Common myeloid progenitor, CD34-positive (primary cell): Measurements from ENCODE around the gene GINS3.
A peak's percentile ranks its signal among the peaks of the same experiment; 100 is the strongest.

ENCODE experiments used
- CTCF ChIA-PET: fragments of 350-600 bp; sonication (Branson Sonifier 250); formaldehyde crosslinking; loops from one replicate; lab custom pipeline; 2021; ENCODE audit warnings: antibody characterized with exemption; lab: Charles Lee
- POLR2A ChIA-PET: fragments of 350-600 bp; sonication (Branson Sonifier 250); formaldehyde crosslinking; loops from one replicate; lab custom pipeline; 2021; ENCODE audit warnings: antibody characterized with exemption; lab: Charles Lee
- DNase-seq, 3 donors: peaks; one replicate each; pipeline versions ENCODE4 v3.0.0 to v3.0.0-alpha.2; 2013
- H3K27ac ChIP-seq, 2 experiments: 1 replicate in 1 of 2; 2 replicates in 1 of 2; pipeline ENCODE4 v1.7.0; 2013; ENCODE audit warnings: inconsistent platforms in 2 of 2, low read length in 2 of 2, mild to moderate bottlenecking in 2 of 2, low read depth in 1 of 2, moderate library complexity in 1 of 2; ENCODE audit not compliant: severe bottlenecking in 2 of 2, insufficient read depth in 1 of 2, poor library complexity in 1 of 2
- H3K27me3 ChIP-seq, 5 experiments: replicated peaks in 2 of 5; 1 replicate in 3 of 5; 2 replicates in 2 of 5; pipeline versions ENCODE4 v1.6.1 to v1.7.0; 2013; ENCODE audit warnings: low read length in 4 of 5, mild to moderate bottlenecking in 2 of 5, moderate library complexity in 2 of 5, inconsistent platforms in 1 of 5; ENCODE audit not compliant: insufficient read depth in 5 of 5, control insufficient read depth in 4 of 5
- H3K36me3 ChIP-seq, 4 experiments: 1 replicate in 2 of 4; 2 replicates in 2 of 4; pipeline versions ENCODE4 v1.6.1 to v1.7.0; 2013; ENCODE audit warnings: low read length in 3 of 4, control low read depth in 1 of 4, mild to moderate bottlenecking in 1 of 4; ENCODE audit not compliant: control insufficient read depth in 4 of 4, insufficient read depth in 4 of 4
- H3K4me1 ChIP-seq, 4 experiments: 1 replicate in 3 of 4; 2 replicates in 1 of 4; pipeline versions ENCODE4 v1.6.1 to v1.7.1; 2013; ENCODE audit warnings: low read length in 3 of 4, mild to moderate bottlenecking in 3 of 4, control low read depth in 1 of 4, inconsistent platforms in 1 of 4, moderate library complexity in 1 of 4; ENCODE audit not compliant: control insufficient read depth in 4 of 4, insufficient read depth in 4 of 4; ENCODE audit errors: control extremely low read depth in 1 of 4
- H3K4me3 ChIP-seq, 7 experiments: 1 replicate in 4 of 7; 2 replicates in 3 of 7; pipeline versions ENCODE4 v1.5.1 to v1.7.0; 2013; ENCODE audit warnings: mild to moderate bottlenecking in 7 of 7, low read length in 6 of 7, moderate library complexity in 6 of 7, inconsistent platforms in 2 of 7, low read depth in 2 of 7, control low read depth in 1 of 7; ENCODE audit not compliant: insufficient read depth in 4 of 7, control insufficient read depth in 1 of 7; ENCODE audit errors: extremely low read depth in 1 of 7
- H3K9me3 ChIP-seq, 5 experiments: 1 replicate in 4 of 5; 2 replicates in 1 of 5; pipeline versions ENCODE4 v1.6.1 to v1.7.1; 2013; ENCODE audit warnings: low read length in 4 of 5, mild to moderate bottlenecking in 2 of 5, inconsistent platforms in 1 of 5, low read depth in 1 of 5, moderate library complexity in 1 of 5; ENCODE audit not compliant: control insufficient read depth in 4 of 5, insufficient read depth in 2 of 5; ENCODE audit errors: control extremely low read depth in 1 of 5
- WGBS: methylation state at CpG from one replicate; pipeline ENCODE4 v1.1.5; 2013; ENCODE audit not compliant: insufficient coverage; 5-methylcytosine and 5-hydroxymethylcytosine counted together

The GINS3 gene

DNA sequence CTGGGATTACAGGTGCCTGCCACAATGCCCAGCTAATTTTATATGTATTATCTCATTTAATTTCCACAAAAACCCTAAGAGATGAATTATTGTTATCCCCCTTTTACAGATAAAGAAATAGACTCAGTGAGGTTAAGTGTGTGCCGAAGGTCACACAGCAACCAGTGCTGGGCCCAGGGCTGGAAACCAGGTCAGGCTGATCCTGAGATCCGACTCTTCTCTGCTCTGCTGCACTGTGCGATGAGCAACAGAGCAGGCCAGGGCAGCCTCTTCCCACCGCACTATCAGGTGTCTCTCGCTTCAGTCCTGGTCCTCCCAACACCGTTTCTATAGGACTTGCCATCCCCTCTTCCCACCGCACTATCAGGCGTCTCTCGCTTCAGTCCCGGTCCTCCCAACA is 24.8 kb downstream of the GINS3 start:
- Histone ChIP-seq H3K4me1 (peaks cover 0 to 3% (median 0%) of the 10 kb centered on the region in 4 experiments), H3K36me3 (no peaks in the 10 kb centered on the region), H3K27ac (no peak overlapping the region), H3K9me3 (no peaks in the 10 kb centered on the region), H3K27me3 (peaks cover 0 to 22% (median 8%) of the 10 kb centered on the region in 5 experiments), H3K4me3 (no peak overlapping the region)
- 94% methylated on average over 10 of the region's 10 CpGs for WGBS
- ChIA-PET POLR2A (interaction anchor here (0.5 kb wide), 1 partner anchor 194 kb away, joined by 3 read pairs; no protein-coding TSS in a partner anchor), CTCF (no interaction called here)
- DNase-seq: no peak

DNA sequence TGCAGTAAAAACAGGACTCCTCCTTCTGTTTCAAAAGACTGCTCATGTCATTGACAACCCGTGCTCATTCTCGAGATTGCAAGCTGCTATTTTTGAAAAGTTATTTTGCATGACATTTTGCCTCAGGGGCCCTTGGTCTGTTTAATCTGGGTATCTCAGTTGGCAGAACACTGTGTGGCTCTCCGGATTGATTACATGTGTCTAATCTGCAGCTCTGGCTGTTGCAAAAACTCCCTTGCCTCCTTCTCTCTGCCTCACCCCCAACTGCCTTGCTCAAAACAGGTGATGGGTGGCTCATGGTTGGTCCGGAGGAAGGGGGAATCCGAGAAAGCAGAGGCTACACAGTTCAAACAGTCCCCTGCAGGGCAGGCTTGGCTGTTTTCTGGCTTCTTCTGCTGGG is 25.3 kb downstream of the GINS3 start:
- Histone ChIP-seq H3K36me3 (no peaks in the 10 kb centered on the region), H3K9me3 (no peaks in the 10 kb centered on the region), H3K27me3 (peaks cover 0 to 26% (median 11%) of the 10 kb centered on the region in 5 experiments), H3K4me3 (no peak overlapping the region), H3K27ac (no peak overlapping the region), H3K4me1 (peaks cover 0 to 3% (median 0%) of the 10 kb centered on the region in 4 experiments)
- CTCF ChIA-PET: no interaction called here
- WGBS: 100% methylated on average over 3 of the region's 5 CpGs
- POLR2A ChIA-PET: no interaction called here
- DNase-seq: peak in 1 of 3 donors; percentile 26

DNA sequence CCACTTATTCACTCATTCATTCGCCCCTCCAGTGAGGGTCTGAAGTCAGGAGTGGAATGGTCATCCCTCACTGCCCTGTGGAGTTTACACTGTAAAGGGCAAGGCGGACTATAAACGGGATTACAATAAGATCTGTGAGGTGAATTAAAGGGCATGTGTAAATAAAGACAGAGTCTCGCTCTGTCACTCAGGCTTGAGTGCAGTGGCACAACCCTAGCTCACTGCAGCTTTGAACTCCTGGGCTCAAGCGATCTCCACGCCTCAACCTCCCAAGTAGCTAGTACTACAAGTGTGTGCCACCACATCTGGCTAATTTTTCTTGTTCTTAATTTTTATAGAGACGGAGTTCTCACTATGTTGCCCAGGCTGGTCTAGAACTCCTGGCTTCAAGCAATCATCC is 25.8 kb downstream of the GINS3 start:
- peaks cover 0 to 3% (median 0%) of the 10 kb centered on the region in 4 experiments for H3K4me1 ChIP-seq
- H3K4me3 ChIP-seq: no peak overlapping the region
- no peak overlapping the region for H3K27ac ChIP-seq
- ChIA-PET POLR2A (no interaction called here), CTCF (no interaction called here)
- no peaks in the 10 kb centered on the region for H3K9me3 ChIP-seq
- H3K27me3 ChIP-seq: peaks cover 0 to 30% (median 14%) of the 10 kb centered on the region in 5 experiments
- no peak for DNase-seq
- H3K36me3 ChIP-seq: no peaks in the 10 kb centered on the region
- 92% methylated on average over 4 of the region's 7 CpGs for WGBS

DNA sequence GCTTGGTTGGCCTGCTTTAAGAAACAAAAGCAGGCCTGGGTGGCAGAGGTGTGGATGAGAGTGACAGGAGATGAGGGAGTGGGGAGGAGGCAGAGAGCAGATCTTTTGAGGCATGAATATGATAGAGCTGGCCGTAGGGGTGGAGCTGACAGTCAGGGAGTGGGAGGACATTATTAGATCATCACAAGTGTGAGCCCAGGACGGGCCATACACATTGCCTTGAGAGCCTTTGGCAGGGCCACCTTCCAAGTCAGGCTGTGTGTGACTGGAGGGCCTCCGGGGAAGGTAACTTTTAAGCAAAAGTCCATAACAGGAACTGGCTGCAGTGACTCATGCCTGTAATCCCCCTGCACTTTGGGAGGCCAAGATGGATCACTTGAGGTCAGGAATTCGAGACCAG is 26.3 kb downstream of the GINS3 start:
- CTCF ChIA-PET: no interaction called here
- WGBS: 94% methylated on average over 3 of the region's 4 CpGs
- H3K27me3 ChIP-seq: peaks cover 0 to 35% (median 15%) of the 10 kb centered on the region in 5 experiments
- H3K27ac ChIP-seq: no peak overlapping the region
- H3K4me1 ChIP-seq: peaks cover 0 to 3% (median 0%) of the 10 kb centered on the region in 4 experiments
- no peaks in the 10 kb centered on the region for H3K9me3 ChIP-seq
- no peak overlapping the region for H3K4me3 ChIP-seq
- POLR2A ChIA-PET: no interaction called here
- DNase-seq: no peak
- H3K36me3 ChIP-seq: no peaks in the 10 kb centered on the region

DNA sequence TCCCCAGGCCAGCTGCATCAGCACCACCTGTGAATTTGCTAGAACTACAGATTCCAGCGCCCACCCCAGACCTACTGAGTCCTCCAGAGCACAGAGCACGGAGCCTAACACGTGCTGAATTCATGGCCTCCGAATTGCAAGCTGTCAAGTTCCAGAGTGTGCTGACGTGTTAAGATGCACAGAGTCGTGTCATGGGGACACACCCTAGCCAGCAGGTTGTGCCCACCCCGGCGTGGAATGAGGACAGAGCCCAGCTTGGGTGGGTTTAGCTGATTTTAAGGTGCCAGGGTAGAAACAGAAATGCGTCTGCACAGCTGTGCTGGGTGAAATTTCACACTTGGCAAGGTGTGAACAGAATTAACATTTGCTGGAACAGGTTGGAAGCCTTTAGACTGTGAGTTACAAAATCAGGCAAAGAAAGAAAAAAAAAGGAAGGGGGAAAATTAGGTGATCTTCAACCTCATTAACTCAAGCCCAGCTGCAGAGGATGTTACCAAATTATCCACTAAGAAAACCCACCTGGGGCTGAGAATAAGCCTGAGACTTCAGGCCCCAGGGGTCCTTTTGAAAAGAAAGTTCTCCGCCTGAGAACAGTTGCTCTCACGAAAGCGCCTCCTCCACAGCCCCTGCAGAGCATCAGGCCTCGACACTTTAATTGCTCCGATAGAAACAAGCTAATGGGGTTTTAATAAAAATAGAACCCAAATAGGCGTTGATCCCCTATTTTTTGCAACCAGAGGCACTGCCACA is 27.1 kb downstream of the GINS3 start:
- Histone ChIP-seq H3K4me1 (peaks cover 0 to 3% (median 0%) of the 10 kb centered on the region in 4 experiments), H3K36me3 (no peaks in the 10 kb centered on the region), H3K9me3 (no peaks in the 10 kb centered on the region), H3K27ac (no peak overlapping the region), H3K4me3 (no peak overlapping the region), H3K27me3 (peaks cover 0 to 38% (median 17%) of the 10 kb centered on the region in 5 experiments)
- ChIA-PET POLR2A (no interaction called here), CTCF (interaction anchor here (1.1 kb wide), 1 partner anchor 23 kb away, joined by 3 read pairs; no protein-coding TSS in a partner anchor)
- WGBS: 95% methylated on average over 13 of the region's 15 CpGs
- DNase-seq: no peak

DNA sequence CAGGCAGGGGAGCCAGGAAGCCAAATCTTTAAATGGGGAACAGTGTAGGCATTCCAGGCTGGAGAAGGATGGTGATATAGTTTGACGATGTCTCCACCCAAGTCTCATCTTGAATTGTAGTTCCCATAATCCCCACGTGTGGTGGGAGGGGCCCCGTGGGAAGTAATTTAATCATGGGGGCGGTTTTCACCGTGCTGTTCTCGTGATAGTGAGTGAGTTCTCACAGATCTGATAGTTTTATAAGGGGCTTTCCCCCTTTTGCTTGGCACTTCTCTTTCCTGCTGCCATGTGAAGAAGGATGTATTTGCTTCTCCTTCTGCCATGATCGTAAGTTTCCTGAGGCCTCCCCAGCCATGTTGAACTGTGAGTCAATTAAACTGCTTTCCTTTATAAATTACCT is 28.8 kb downstream of the GINS3 start:
- WGBS: 40% methylated on average over 1 of the region's 7 CpGs
- no peaks in the 10 kb centered on the region for H3K36me3 ChIP-seq
- no peak overlapping the region for H3K4me3 ChIP-seq
- peaks cover 0 to 38% (median 17%) of the 10 kb centered on the region in 5 experiments for H3K27me3 ChIP-seq
- no peak overlapping the region for H3K27ac ChIP-seq
- H3K4me1 ChIP-seq: peaks cover 6 to 15% (median 11%) of the 10 kb centered on the region in 4 experiments
- ChIA-PET POLR2A (no interaction called here), CTCF (interaction anchor here (1.5 kb wide), 1 partner anchor 84 kb away, joined by 3 read pairs; no protein-coding TSS in a partner anchor)
- DNase-seq: peak; percentile 11 to 70 (median 66)
- no peaks in the 10 kb centered on the region for H3K9me3 ChIP-seq

DNA sequence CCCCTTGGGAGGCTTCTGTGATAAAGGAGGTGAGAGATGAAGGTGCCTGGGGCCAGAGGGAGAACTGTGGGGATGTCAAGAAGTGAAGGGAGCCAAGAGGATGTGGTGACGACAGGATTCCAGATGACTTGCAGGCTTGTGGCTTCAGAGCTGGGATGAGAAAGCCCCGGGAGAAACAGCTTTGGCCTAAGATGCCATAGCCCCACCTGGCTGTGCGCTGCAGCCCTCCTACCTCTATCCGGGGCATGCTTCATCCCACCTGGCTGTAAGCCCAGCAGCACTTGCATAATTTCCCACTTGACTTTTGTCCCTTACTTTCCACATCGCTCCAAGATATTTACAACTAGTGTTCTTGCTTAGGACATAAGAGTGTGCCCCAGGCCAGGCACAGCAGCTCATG is 29.3 kb downstream of the GINS3 start:
- H3K9me3 ChIP-seq: no peaks in the 10 kb centered on the region
- no peak for DNase-seq
- 71% methylated on average over 5 of the region's 5 CpGs for WGBS
- H3K4me1 ChIP-seq: peaks cover 6 to 19% (median 15%) of the 10 kb centered on the region in 4 experiments
- no peaks in the 10 kb centered on the region for H3K36me3 ChIP-seq
- no peak overlapping the region for H3K27ac ChIP-seq
- H3K4me3 ChIP-seq: no peak overlapping the region
- CTCF ChIA-PET: interaction anchor here (1.5 kb wide), 1 partner anchor 84 kb away, joined by 3 read pairs; no protein-coding TSS in a partner anchor
- peaks cover 0 to 38% (median 17%) of the 10 kb centered on the region in 5 experiments for H3K27me3 ChIP-seq
- POLR2A ChIA-PET: no interaction called here
